ENCODE measurements around the gene EMP3.

Gene EMP3

GRCh38 chr19:48292798-48293197 lies 32.6 kb upstream of the EMP3 start:
- Histone ChIP-seq H4K20me1 (ENCODE audit: insufficient read depth, low read length) (no peaks in the 10 kb centered on the region), H3K27me3 (ENCODE audit: low read depth, low read length) (peaks cover 11% of the 10 kb centered on the region), H3K27ac (ENCODE audit: low read length) (no peak overlapping the region), H3K4me1 (ENCODE audit: low read length) (peaks cover 3% of the 10 kb centered on the region; the same call in 1 of the 2 replicates), H3K9me3 (ENCODE audit: insufficient read depth, low read length) (no peaks in the 10 kb centered on the region), H3K36me3 (replicated peaks; ENCODE audit: low read depth, low read length) (no peaks in the 10 kb centered on the region), H2AFZ (ENCODE audit: low read depth, low read length) (no peak overlapping the region), H3K4me2 (ENCODE audit: low read length) (no peak overlapping the region), H3K9ac (ENCODE audit: low read length) (no peak overlapping the region), H3K4me3 (ENCODE audit: low read length) (no peak overlapping the region), H3K79me2 (ENCODE audit: low read length) (no peaks in the 10 kb centered on the region)
- no peak for TF ChIP-seq CTCF (IDR thresholded peaks at IDR 0.05; ENCODE audit: low read depth, low read length)
- no peak for TF ChIP-seq EZH2phosphoT487 (IDR thresholded peaks at IDR 0.05; ENCODE audit: low read depth)

- Histone ChIP-seq H3K4me1 (ENCODE audit: low read length) (peaks cover 3% of the 10 kb centered on the region; the same call in 1 of the 2 replicates), H3K27me3 (ENCODE audit: low read depth, low read length) (0 out of 2 replicates have a peak, but pooled peaks cover 3% of the 10 kb centered on the region), H4K20me1 (ENCODE audit: insufficient read depth, low read length) (no peaks in the 10 kb centered on the region), H3K9ac (ENCODE audit: low read length) (no peak overlapping the region), H3K9me3 (ENCODE audit: insufficient read depth, low read length) (no peaks in the 10 kb centered on the region), H3K4me3 (ENCODE audit: low read length) (no peak overlapping the region), H3K27ac (ENCODE audit: low read length) (no peak overlapping the region), H2AFZ (ENCODE audit: low read depth, low read length) (no peak overlapping the region), H3K36me3 (replicated peaks; ENCODE audit: low read depth, low read length) (no peaks in the 10 kb centered on the region), H3K79me2 (ENCODE audit: low read length) (no peaks in the 10 kb centered on the region), H3K4me2 (ENCODE audit: low read length) (no peak overlapping the region)
- TF ChIP-seq EZH2phosphoT487 (IDR thresholded peaks at IDR 0.05; ENCODE audit: low read depth) (no peak), CTCF (IDR thresholded peaks at IDR 0.05; ENCODE audit: low read depth, low read length) (no peak)
Measured at GRCh38 chr19:48295458-48295857, 29.9 kb upstream of the EMP3 start.

- Histone ChIP-seq H3K9me3 (ENCODE audit: insufficient read depth, low read length) (no peaks in the 10 kb centered on the region), H3K4me1 (ENCODE audit: low read length) (no peaks in the 10 kb centered on the region), H3K4me3 (ENCODE audit: low read length) (no peak overlapping the region), H3K4me2 (ENCODE audit: low read length) (no peak overlapping the region), H3K27me3 (ENCODE audit: low read depth, low read length) (0 out of 2 replicates have a peak, but pooled peaks cover 3% of the 10 kb centered on the region), H4K20me1 (ENCODE audit: insufficient read depth, low read length) (no peaks in the 10 kb centered on the region), H2AFZ (ENCODE audit: low read depth, low read length) (no peak overlapping the region), H3K9ac (ENCODE audit: low read length) (no peak overlapping the region), H3K36me3 (replicated peaks; ENCODE audit: low read depth, low read length) (no peaks in the 10 kb centered on the region), H3K27ac (ENCODE audit: low read length) (no peak overlapping the region), H3K79me2 (ENCODE audit: low read length) (no peaks in the 10 kb centered on the region)
- TF ChIP-seq CTCF (IDR thresholded peaks at IDR 0.05; ENCODE audit: low read depth, low read length) (no peak), EZH2phosphoT487 (IDR thresholded peaks at IDR 0.05; ENCODE audit: low read depth) (no peak)
Measured at GRCh38 chr19:48296963-48297734, 28.2 kb upstream of the EMP3 start.

- H3K9ac ChIP-seq (ENCODE audit: low read length), result no peak overlapping the region
- no peak overlapping the region for H3K4me2 ChIP-seq (ENCODE audit: low read length)
- no peak overlapping the region for H2AFZ ChIP-seq (ENCODE audit: low read depth, low read length)
- H3K27me3 ChIP-seq (ENCODE audit: low read depth, low read length), result 0 out of 2 replicates have a peak, but pooled peaks cover 3% of the 10 kb centered on the region
- H3K79me2 ChIP-seq (ENCODE audit: low read length), result no peaks in the 10 kb centered on the region
- no peaks in the 10 kb centered on the region for H3K4me1 ChIP-seq (ENCODE audit: low read length)
- no peak overlapping the region for H3K4me3 ChIP-seq (ENCODE audit: low read length)
- no peaks in the 10 kb centered on the region for H3K36me3 ChIP-seq (replicated peaks; ENCODE audit: low read depth, low read length)
- no peak for TF ChIP-seq CTCF (IDR thresholded peaks at IDR 0.05; ENCODE audit: low read depth, low read length)
- H4K20me1 ChIP-seq (ENCODE audit: insufficient read depth, low read length), result no peaks in the 10 kb centered on the region
- H3K9me3 ChIP-seq (ENCODE audit: insufficient read depth, low read length), result no peaks in the 10 kb centered on the region
- H3K27ac ChIP-seq (ENCODE audit: low read length), result no peak overlapping the region
Measured at GRCh38 chr19:48297975-48298374, 27.4 kb upstream of the EMP3 start.

Measured in OCI-LY3 (cell line).